22Rv1 (cell line): ENCODE results near the gene CDC42EP5.

Source experiments
- ZFX ChIP-seq: fragments of 450-650 bp; IDR thresholded peaks from 2 replicates; pipeline ENCODE4 v1.6.1; 2017; ENCODE audit warnings: antibody characterized with exemption, borderline replicate concordance
- TF ChIP-seq, protein P1 (sequence below): fragments of 450-650 bp; IDR thresholded peaks from 2 replicates; pipeline ENCODE4 v1.5.1; 2017; ENCODE audit warnings: mild to moderate bottlenecking

GRCh38 chr19:54429545-54430227 lies 43.4 kb downstream of the CDC42EP5 start:
- TF ChIP-seq, protein P1, sequence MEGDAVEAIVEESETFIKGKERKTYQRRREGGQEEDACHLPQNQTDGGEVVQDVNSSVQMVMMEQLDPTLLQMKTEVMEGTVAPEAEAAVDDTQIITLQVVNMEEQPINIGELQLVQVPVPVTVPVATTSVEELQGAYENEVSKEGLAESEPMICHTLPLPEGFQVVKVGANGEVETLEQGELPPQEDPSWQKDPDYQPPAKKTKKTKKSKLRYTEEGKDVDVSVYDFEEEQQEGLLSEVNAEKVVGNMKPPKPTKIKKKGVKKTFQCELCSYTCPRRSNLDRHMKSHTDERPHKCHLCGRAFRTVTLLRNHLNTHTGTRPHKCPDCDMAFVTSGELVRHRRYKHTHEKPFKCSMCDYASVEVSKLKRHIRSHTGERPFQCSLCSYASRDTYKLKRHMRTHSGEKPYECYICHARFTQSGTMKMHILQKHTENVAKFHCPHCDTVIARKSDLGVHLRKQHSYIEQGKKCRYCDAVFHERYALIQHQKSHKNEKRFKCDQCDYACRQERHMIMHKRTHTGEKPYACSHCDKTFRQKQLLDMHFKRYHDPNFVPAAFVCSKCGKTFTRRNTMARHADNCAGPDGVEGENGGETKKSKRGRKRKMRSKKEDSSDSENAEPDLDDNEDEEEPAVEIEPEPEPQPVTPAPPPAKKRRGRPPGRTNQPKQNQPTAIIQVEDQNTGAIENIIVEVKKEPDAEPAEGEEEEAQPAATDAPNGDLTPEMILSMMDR, result no peak
- TF ChIP-seq ZFX, result no peak
